ENCODE measurements around the gene FPGS.

DNA sequence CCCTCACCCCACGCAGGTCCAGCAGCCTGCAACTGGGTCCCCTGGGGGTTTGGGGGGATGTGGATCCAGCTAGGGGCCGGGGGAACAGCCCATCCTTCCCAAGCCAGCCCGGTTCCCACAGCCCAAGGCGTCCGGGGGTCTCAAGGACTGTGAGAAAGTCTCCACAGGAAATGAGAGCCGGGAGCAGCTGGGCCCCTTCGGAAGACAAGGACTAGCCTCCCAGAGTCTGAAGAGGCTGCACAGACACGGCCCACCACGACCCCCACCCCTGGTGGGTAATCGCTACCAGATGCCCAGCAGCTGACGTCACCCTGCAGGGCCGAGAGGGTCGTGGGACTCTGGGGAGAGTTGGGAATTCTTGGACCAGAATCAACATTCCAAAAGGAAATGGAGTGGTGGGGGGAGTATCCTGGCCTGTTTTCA lies 34.8 kb upstream of the FPGS start:
- no peak for TF ChIP-seq POLR2AphosphoS5 (IDR thresholded peaks at IDR 0.05)
- TF ChIP-seq CTCF (IDR thresholded peaks at IDR 0.05) = no peak
- no peak for TF ChIP-seq EP300 (IDR thresholded peaks at IDR 0.05)
- no peak for TF ChIP-seq POLR2A (IDR thresholded peaks at IDR 0.05)

All from stomach (tissue), 4 donors.